ENCODE data around the gene EIF2AK3.

DNA sequence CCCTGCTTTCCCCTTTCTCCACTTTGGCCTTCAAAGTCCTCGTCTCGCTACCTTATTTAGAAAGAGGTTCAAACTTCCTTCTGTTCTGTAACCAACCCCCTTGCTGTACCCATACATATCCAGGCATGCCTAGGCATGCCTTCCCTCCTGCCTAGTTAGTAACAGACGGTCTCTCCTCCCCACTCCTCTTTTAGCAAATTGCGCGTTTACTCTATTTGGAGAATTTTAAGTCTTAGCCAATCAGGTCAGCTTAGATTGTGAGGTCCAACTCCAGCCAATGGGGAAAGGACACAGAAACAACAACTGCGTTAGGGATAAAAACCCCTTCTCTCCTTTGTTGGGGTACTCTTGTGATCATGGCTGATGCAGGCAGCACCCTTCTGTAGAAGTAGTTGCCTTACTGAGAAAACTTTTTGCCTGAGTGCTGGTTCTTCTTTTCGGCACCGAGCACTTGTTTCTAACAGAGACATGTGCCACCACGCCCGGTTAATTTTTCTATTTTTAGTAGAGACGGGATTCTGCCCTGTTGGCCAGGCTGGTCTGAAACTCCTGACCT is 88.8 kb downstream of the EIF2AK3 start:
- TF ChIP-seq, protein P1, sequence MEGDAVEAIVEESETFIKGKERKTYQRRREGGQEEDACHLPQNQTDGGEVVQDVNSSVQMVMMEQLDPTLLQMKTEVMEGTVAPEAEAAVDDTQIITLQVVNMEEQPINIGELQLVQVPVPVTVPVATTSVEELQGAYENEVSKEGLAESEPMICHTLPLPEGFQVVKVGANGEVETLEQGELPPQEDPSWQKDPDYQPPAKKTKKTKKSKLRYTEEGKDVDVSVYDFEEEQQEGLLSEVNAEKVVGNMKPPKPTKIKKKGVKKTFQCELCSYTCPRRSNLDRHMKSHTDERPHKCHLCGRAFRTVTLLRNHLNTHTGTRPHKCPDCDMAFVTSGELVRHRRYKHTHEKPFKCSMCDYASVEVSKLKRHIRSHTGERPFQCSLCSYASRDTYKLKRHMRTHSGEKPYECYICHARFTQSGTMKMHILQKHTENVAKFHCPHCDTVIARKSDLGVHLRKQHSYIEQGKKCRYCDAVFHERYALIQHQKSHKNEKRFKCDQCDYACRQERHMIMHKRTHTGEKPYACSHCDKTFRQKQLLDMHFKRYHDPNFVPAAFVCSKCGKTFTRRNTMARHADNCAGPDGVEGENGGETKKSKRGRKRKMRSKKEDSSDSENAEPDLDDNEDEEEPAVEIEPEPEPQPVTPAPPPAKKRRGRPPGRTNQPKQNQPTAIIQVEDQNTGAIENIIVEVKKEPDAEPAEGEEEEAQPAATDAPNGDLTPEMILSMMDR (tag by site-specific recombination; IDR thresholded peaks at IDR 0.05), result no peak
- TF ChIP-seq ZNF777 (tag by site-specific recombination; IDR thresholded peaks at IDR 0.05; ENCODE audit: borderline replicate concordance) (no peak), ZNF600 (tag by site-specific recombination; IDR thresholded peaks at IDR 0.05) (no peak), ZBTB7A (tag by site-specific recombination; IDR thresholded peaks at IDR 0.05; ENCODE audit: low read depth) (no peak), ZNF24 (tag by site-specific recombination; IDR thresholded peaks at IDR 0.05) (no peak), ZNF654 (tag by site-specific recombination; IDR thresholded peaks at IDR 0.05; ENCODE audit: low read depth) (no peak)
- TF ChIP-seq, protein P2, sequence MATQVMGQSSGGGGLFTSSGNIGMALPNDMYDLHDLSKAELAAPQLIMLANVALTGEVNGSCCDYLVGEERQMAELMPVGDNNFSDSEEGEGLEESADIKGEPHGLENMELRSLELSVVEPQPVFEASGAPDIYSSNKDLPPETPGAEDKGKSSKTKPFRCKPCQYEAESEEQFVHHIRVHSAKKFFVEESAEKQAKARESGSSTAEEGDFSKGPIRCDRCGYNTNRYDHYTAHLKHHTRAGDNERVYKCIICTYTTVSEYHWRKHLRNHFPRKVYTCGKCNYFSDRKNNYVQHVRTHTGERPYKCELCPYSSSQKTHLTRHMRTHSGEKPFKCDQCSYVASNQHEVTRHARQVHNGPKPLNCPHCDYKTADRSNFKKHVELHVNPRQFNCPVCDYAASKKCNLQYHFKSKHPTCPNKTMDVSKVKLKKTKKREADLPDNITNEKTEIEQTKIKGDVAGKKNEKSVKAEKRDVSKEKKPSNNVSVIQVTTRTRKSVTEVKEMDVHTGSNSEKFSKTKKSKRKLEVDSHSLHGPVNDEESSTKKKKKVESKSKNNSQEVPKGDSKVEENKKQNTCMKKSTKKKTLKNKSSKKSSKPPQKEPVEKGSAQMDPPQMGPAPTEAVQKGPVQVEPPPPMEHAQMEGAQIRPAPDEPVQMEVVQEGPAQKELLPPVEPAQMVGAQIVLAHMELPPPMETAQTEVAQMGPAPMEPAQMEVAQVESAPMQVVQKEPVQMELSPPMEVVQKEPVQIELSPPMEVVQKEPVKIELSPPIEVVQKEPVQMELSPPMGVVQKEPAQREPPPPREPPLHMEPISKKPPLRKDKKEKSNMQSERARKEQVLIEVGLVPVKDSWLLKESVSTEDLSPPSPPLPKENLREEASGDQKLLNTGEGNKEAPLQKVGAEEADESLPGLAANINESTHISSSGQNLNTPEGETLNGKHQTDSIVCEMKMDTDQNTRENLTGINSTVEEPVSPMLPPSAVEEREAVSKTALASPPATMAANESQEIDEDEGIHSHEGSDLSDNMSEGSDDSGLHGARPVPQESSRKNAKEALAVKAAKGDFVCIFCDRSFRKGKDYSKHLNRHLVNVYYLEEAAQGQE (tag by site-specific recombination; IDR thresholded peaks at IDR 0.05), result no peak
- TF ChIP-seq, protein P3, sequence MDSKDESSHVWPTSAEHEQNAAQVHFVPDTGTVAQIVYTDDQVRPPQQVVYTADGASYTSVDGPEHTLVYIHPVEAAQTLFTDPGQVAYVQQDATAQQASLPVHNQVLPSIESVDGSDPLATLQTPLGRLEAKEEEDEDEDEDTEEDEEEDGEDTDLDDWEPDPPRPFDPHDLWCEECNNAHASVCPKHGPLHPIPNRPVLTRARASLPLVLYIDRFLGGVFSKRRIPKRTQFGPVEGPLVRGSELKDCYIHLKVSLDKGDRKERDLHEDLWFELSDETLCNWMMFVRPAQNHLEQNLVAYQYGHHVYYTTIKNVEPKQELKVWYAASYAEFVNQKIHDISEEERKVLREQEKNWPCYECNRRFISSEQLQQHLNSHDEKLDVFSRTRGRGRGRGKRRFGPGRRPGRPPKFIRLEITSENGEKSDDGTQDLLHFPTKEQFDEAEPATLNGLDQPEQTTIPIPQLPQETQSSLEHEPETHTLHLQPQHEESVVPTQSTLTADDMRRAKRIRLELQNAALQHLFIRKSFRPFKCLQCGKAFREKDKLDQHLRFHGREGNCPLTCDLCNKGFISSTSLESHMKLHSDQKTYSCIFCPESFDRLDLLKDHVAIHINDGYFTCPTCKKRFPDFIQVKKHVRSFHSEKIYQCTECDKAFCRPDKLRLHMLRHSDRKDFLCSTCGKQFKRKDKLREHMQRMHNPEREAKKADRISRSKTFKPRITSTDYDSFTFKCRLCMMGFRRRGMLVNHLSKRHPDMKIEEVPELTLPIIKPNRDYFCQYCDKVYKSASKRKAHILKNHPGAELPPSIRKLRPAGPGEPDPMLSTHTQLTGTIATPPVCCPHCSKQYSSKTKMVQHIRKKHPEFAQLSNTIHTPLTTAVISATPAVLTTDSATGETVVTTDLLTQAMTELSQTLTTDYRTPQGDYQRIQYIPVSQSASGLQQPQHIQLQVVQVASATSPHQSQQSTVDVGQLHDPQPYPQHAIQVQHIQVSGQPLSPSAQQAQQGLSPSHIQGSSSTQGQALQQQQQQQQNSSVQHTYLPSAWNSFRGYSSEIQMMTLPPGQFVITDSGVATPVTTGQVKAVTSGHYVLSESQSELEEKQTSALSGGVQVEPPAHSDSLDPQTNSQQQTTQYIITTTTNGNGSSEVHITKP (tag by site-specific recombination; IDR thresholded peaks at IDR 0.05), result no peak
- TF ChIP-seq, protein P4, sequence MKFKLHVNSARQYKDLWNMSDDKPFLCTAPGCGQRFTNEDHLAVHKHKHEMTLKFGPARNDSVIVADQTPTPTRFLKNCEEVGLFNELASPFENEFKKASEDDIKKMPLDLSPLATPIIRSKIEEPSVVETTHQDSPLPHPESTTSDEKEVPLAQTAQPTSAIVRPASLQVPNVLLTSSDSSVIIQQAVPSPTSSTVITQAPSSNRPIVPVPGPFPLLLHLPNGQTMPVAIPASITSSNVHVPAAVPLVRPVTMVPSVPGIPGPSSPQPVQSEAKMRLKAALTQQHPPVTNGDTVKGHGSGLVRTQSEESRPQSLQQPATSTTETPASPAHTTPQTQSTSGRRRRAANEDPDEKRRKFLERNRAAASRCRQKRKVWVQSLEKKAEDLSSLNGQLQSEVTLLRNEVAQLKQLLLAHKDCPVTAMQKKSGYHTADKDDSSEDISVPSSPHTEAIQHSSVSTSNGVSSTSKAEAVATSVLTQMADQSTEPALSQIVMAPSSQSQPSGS (tag by site-specific recombination; IDR thresholded peaks at IDR 0.05; ENCODE audit: low read depth), result no peak
- TF ChIP-seq, protein P5, sequence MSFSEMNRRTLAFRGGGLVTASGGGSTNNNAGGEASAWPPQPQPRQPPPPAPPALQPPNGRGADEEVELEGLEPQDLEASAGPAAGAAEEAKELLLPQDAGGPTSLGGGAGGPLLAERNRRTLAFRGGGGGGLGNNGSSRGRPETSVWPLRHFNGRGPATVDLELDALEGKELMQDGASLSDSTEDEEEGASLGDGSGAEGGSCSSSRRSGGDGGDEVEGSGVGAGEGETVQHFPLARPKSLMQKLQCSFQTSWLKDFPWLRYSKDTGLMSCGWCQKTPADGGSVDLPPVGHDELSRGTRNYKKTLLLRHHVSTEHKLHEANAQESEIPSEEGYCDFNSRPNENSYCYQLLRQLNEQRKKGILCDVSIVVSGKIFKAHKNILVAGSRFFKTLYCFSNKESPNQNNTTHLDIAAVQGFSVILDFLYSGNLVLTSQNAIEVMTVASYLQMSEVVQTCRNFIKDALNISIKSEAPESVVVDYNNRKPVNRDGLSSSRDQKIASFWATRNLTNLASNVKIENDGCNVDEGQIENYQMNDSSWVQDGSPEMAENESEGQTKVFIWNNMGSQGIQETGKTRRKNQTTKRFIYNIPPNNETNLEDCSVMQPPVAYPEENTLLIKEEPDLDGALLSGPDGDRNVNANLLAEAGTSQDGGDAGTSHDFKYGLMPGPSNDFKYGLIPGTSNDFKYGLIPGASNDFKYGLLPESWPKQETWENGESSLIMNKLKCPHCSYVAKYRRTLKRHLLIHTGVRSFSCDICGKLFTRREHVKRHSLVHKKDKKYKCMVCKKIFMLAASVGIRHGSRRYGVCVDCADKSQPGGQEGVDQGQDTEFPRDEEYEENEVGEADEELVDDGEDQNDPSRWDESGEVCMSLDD (tag by site-specific recombination; IDR thresholded peaks at IDR 0.05), result no peak
